PC-9 (cell line): ENCODE results near the gene RPS17. TPM values are rescaled to one million over a fixed set of nuclear protein-coding genes. Genes with fewer than 3 reads are reported as not detected.

ENCODE experiments used
- BruUV-seq: library from RNA; stranded (reverse); fragments of 400-500 nt; replicated peaks from 2 replicates; lab custom pipeline; 2021; lab: Mats Ljungman, UMichigan
- CTCF ChIA-PET: fragments of 300-600 bp; sonication (Branson Sonifier 250); formaldehyde crosslinking; loops from one replicate; lab custom pipeline; 2022; ENCODE audit warnings: antibody characterized with exemption; lab: Charles Lee
- POLR2A ChIA-PET: fragments of 300-600 bp; sonication (Branson Sonifier 250); formaldehyde crosslinking; loops from one replicate; lab custom pipeline; 2022; ENCODE audit warnings: antibody characterized with exemption; ENCODE audit not compliant: unreplicated experiment; lab: Charles Lee
- DNase-seq, 2 experiments: peaks; one replicate each; pipeline versions ENCODE4 v3.0.0 to v3.0.0-alpha.2; 2015 to 2022; ENCODE audit warnings: mixed read lengths in 1 of 2
- H2AFZ ChIP-seq: fragments of 200-600 bp; sonication (generic); 2 replicates; pipeline ENCODE4 v1.8.1; 2017; ENCODE audit warnings: antibody characterized with exemption
- H3F3A ChIP-seq: fragments of 200-600 bp; sonication (generic); 2 replicates; pipeline ENCODE4 v1.8.1; 2017; ENCODE audit warnings: antibody characterized with exemption, mild to moderate bottlenecking, low read depth; ENCODE audit not compliant: insufficient read depth
- H3K27ac ChIP-seq: fragments of 200-600 bp; sonication (generic); 2 replicates; pipeline ENCODE4 v1.6.1; 2016; ENCODE audit warnings: mixed run types
- H3K27me3 ChIP-seq: fragments of 200-600 bp; sonication (generic); 2 replicates; pipeline ENCODE4 v1.6.1; 2016; ENCODE audit warnings: low read depth, mixed run types; ENCODE audit not compliant: insufficient read depth
- H3K36me3 ChIP-seq: fragments of 200-600 bp; sonication (generic); 2 replicates; pipeline ENCODE4 v1.6.1; 2016; ENCODE audit warnings: low read depth, mixed run types
- H3K4me1 ChIP-seq: fragments of 200-600 bp; sonication (generic); replicated peaks from 2 replicates; pipeline ENCODE4 v1.6.1; 2016; ENCODE audit warnings: mixed run types; ENCODE audit not compliant: insufficient read depth
- H3K4me2 ChIP-seq: fragments of 200-600 bp; sonication (generic); 2 replicates; pipeline ENCODE4 v1.6.1; 2017; ENCODE audit warnings: mixed run types
- H3K4me3 ChIP-seq: fragments of 200-600 bp; sonication (generic); 2 replicates; pipeline ENCODE4 v1.6.1; 2016; ENCODE audit warnings: mixed run types
- H3K79me2 ChIP-seq: fragments of 200-600 bp; sonication (generic); 2 replicates; pipeline ENCODE4 v1.6.1; 2017; ENCODE audit warnings: low read depth, mixed run types
- H3K9me2 ChIP-seq: fragments of 200-600 bp; sonication (generic); 2 replicates; pipeline ENCODE4 v1.8.1; 2017; ENCODE audit warnings: mild to moderate bottlenecking; ENCODE audit not compliant: insufficient read depth
- H3K9me3 ChIP-seq: fragments of 200-600 bp; sonication (generic); 2 replicates; pipeline ENCODE4 v1.8.1; 2016; ENCODE audit warnings: low read depth; ENCODE audit not compliant: insufficient read depth
- H4K20me1 ChIP-seq: fragments of 200-600 bp; sonication (generic); 2 replicates; pipeline ENCODE4 v1.8.1; 2017; ENCODE audit not compliant: insufficient read depth
- EZH2 ChIP-seq: fragments of 200-600 bp; sonication (generic); IDR thresholded peaks from 2 replicates; pipeline ENCODE4 v1.8.0; 2017; ENCODE audit warnings: antibody characterized with exemption, low read depth
- intact Hi-C: fragments of 100-400 bp; cut with micrococcal nuclease; formaldehyde crosslinking; loops from one replicate; pipeline ENCODE4 v1.10.0; 2022; ENCODE audit not compliant: unreplicated experiment
- total RNA-seq: library from RNA; stranded (reverse); gene quantifications from 2 replicates; pipeline ENCODE4 v1.2.3, GENCODE V29; 2021
- TF ChIP-seq, protein P1 (sequence below): fragments of 200-600 bp; sonication (generic); conservative IDR thresholded peaks from 2 replicates; pipeline ENCODE4 v1.6.1; 2017; ENCODE audit warnings: mixed run types, antibody characterized with exemption, mild to moderate bottlenecking, moderate library complexity

The RPS17 gene
- total RNA-seq, 1 experiment from 2014 or later, result 1,891 TPM

DNA sequence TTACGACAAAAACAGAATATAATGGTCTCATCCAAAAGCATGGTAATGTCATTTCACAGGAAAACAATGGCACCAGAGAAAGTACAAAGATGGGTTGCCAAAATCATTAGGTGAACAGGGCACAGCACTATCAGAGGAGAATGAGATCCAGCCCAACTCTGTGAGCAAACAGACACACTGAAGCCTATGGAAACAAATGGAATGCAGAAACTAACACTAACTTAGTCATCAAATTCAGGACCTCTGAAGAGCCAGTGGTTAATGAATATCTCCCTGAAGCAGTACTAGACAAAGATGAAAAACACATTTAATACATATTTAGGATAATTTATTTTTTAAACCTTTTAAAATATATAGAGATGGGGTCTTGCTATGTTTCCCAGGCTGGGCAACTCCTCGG, 14.6 kb upstream of the RPS17 start:
- TF ChIP-seq, protein P1, sequence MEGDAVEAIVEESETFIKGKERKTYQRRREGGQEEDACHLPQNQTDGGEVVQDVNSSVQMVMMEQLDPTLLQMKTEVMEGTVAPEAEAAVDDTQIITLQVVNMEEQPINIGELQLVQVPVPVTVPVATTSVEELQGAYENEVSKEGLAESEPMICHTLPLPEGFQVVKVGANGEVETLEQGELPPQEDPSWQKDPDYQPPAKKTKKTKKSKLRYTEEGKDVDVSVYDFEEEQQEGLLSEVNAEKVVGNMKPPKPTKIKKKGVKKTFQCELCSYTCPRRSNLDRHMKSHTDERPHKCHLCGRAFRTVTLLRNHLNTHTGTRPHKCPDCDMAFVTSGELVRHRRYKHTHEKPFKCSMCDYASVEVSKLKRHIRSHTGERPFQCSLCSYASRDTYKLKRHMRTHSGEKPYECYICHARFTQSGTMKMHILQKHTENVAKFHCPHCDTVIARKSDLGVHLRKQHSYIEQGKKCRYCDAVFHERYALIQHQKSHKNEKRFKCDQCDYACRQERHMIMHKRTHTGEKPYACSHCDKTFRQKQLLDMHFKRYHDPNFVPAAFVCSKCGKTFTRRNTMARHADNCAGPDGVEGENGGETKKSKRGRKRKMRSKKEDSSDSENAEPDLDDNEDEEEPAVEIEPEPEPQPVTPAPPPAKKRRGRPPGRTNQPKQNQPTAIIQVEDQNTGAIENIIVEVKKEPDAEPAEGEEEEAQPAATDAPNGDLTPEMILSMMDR, result no peak
- no peak for TF ChIP-seq EZH2
- Histone ChIP-seq H3K4me3 (no peak overlapping the region), H3K27me3 (peaks cover 27% of the 10 kb centered on the region; the same call in 1 of the 2 replicates), H3K4me1 (no peaks in the 10 kb centered on the region), H3K9me3 (no peaks in the 10 kb centered on the region), H3K9me2 (no peaks in the 10 kb centered on the region), H2AFZ (no peak overlapping the region), H3F3A (no peaks in the 10 kb centered on the region), H3K4me2 (no peak overlapping the region), H3K27ac (no peak overlapping the region), H3K36me3 (no peaks in the 10 kb centered on the region), H3K79me2 (no peaks in the 10 kb centered on the region), H4K20me1 (no peaks in the 10 kb centered on the region)
- POLR2A ChIA-PET, result no interaction called here
- intact Hi-C loops, result no loop called here
- no TSS peak for BruUV-seq
- no peak for DNase-seq
- CTCF ChIA-PET, result no interaction called here

DNA sequence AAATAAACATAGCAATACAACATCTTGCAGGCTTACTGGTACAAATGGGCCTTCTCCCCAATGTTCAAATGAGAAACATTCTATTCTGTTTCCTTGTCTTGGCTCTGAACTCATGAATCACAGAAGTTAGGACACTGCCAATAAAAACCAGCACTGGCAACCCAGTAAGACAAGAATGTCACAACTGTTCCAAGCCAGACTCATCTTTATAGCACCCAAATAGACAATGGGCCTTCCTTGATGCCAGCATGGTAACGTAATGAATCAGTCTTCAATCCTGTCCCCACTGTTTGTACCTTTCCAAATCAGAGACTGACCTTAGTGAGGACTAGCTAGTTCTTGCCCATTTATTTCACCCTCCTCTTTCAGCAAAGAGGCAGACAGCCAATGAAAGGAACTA, 14.1 kb upstream of the RPS17 start:
- Histone ChIP-seq H2AFZ (no peak overlapping the region), H3K79me2 (no peaks in the 10 kb centered on the region), H3K4me1 (no peaks in the 10 kb centered on the region), H3K4me2 (no peak overlapping the region), H3K9me2 (no peaks in the 10 kb centered on the region), H3K4me3 (no peak overlapping the region), H3K36me3 (no peaks in the 10 kb centered on the region), H3K9me3 (no peaks in the 10 kb centered on the region), H4K20me1 (no peaks in the 10 kb centered on the region), H3K27me3 (peaks cover 27% of the 10 kb centered on the region; the same call in 1 of the 2 replicates), H3F3A (no peaks in the 10 kb centered on the region), H3K27ac (no peak overlapping the region)
- CTCF ChIA-PET, result interaction anchor here (0.5 to 0.6 kb wide), 2 partner anchors 9 to 14 kb away, joined by 3 to 16 read pairs; partner anchors contain the start of gene RPS17
- DNase-seq, result no peak
- BruUV-seq, result no TSS peak
- POLR2A ChIA-PET, result no interaction called here
- intact Hi-C loops, result no loop called here
- TF ChIP-seq, protein P1, result no peak
- TF ChIP-seq EZH2, result no peak

DNA sequence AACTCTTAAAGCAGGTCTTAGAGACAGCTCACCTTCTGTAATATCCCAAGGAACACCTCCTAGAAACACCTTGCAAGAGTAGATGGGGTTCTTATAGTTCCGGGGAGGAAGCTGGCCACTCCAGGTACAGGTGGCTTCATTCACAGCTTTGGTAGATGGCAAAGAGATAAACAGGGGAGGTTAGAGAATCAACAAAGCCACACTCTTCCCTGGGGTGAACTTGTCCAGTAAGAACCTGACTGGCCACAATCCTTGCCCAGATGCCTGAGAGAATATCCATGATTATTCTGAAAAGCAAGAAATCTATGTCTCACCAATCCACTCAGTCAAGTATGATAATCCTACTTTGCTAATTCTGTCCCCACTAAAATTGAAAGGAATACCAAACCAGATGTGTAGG, 13.6 kb upstream of the RPS17 start:
- DNase-seq, result peak; percentile 25 to 66
- H3K4me2 ChIP-seq, result no peak overlapping the region
- no peaks in the 10 kb centered on the region for H3K36me3 ChIP-seq
- CTCF ChIA-PET, result interaction anchor here (0.5 to 0.6 kb wide), 2 partner anchors 9 to 14 kb away, joined by 3 to 16 read pairs; partner anchors contain the start of gene RPS17
- H3K4me1 ChIP-seq, result no peaks in the 10 kb centered on the region
- no peaks in the 10 kb centered on the region for H3F3A ChIP-seq
- H3K9me2 ChIP-seq, result no peaks in the 10 kb centered on the region
- peaks cover 27% of the 10 kb centered on the region; the same call in 1 of the 2 replicates for H3K27me3 ChIP-seq
- no peak overlapping the region for H3K4me3 ChIP-seq
- intact Hi-C loops, result no loop called here
- no peaks in the 10 kb centered on the region for H3K79me2 ChIP-seq
- no peak overlapping the region for H2AFZ ChIP-seq
- H4K20me1 ChIP-seq, result no peaks in the 10 kb centered on the region
- H3K27ac ChIP-seq, result no peak overlapping the region
- H3K9me3 ChIP-seq, result no peaks in the 10 kb centered on the region
- no peak for TF ChIP-seq EZH2
- TF ChIP-seq, protein P1, result no peak
- POLR2A ChIA-PET, result no interaction called here
- BruUV-seq, result no TSS peak
